ENCODE data around the gene MRFAP1L1. TPM values are rescaled to one million over a fixed set of nuclear protein-coding genes. Genes with fewer than 3 reads are reported as not detected.
A peak's percentile ranks its signal among the peaks of the same experiment; 100 is the strongest.

The MRFAP1L1 gene
- total RNA-seq, 2 experiments from 2014 or later, result 26.6 to 27.0 TPM

GRCh38 chr4:6693231-6694176 lies 16.2 kb downstream of the MRFAP1L1 start, which contains the start of gene S100P:
S100P (plus strand) TSS chr4:6693878; CDS start chr4:6693933, 55 bp downstream.
- CTCF ChIA-PET, result interaction anchor here (1.2 kb wide), 1 partner anchor 18 kb away, joined by 9 read pairs; no protein-coding TSS in a partner anchor
- ATAC-seq (ENCODE audit: poor library complexity) (no peak), DNase-seq (no peak)
- peaks cover 100% of the 10 kb centered on the region for H3K4me1 ChIP-seq (ENCODE audit: insufficient read depth, low read length)
- H3K4me3 ChIP-seq (ENCODE audit: low read length), result no peak within 1 kb of the TSS
- no peaks in the 10 kb centered on the region for H3K36me3 ChIP-seq (ENCODE audit: insufficient read depth, low read length)
- POLR2A ChIA-PET, result interaction anchor here (0.8 to 4.9 kb wide), 7 partner anchors 13 to 53 kb away, joined by 3 to 167 read pairs (median 35); partner anchors contain the start of genes BLOC1S4, MRFAP1 and MRFAP1L1
- no peaks in the 10 kb centered on the region for H3K27me3 Mint-ChIP-seq
- peak within 1 kb of the TSS; percentile 75 to 83 for H3K27ac ChIP-seq (ENCODE audit: low read depth in 1 of 2, low read length in 2 of 2)
- H3K36me3 Mint-ChIP-seq (ENCODE audit: low read depth), result peaks cover 4% of the 10 kb centered on the region
- peak within 1 kb of the TSS; percentile 89 for H3K27ac Mint-ChIP-seq
- no peaks in the 10 kb centered on the region for H3K9me3 ChIP-seq (ENCODE audit: control insufficient read depth in 1 of 2, insufficient read depth in 1 of 2, low read length in 2 of 2)
- H3K9me3 Mint-ChIP-seq, result no peaks in the 10 kb centered on the region
- no peaks in the 10 kb centered on the region for H3K27me3 ChIP-seq (ENCODE audit: control insufficient read depth in 1 of 2, insufficient read depth in 2 of 2, low read length in 2 of 2)
- TF ChIP-seq CTCF (IDR thresholded peaks at IDR 0.05), result no peak
- H3K4me3 Mint-ChIP-seq, result peak within 1 kb of the TSS; percentile 65
- peaks cover 86% of the 10 kb centered on the region for H3K4me1 Mint-ChIP-seq (ENCODE audit: low read depth)
- intact Hi-C loops (cut with DNase I, micrococcal nuclease), result no loop called here

GRCh38 chr4:6692806-6693205 lies 16.9 kb downstream of the MRFAP1L1 start:
- Histone ChIP-seq H3K4me1 (ENCODE audit: insufficient read depth, low read length) (peaks cover 100% of the 10 kb centered on the region), H3K36me3 (ENCODE audit: insufficient read depth, low read length) (no peaks in the 10 kb centered on the region), H3K4me3 (ENCODE audit: low read length) (no peak overlapping the region), H3K9me3 (ENCODE audit: control insufficient read depth in 1 of 2, insufficient read depth in 1 of 2, low read length in 2 of 2) (no peaks in the 10 kb centered on the region), H3K27ac (ENCODE audit: low read depth in 1 of 2, low read length in 2 of 2) (peak overlapping the region in 1 of 2 donors; percentile 83), H3K27me3 (ENCODE audit: control insufficient read depth in 1 of 2, insufficient read depth in 2 of 2, low read length in 2 of 2) (no peaks in the 10 kb centered on the region)
- CTCF ChIA-PET, result no interaction called here
- no peak for TF ChIP-seq CTCF (IDR thresholded peaks at IDR 0.05)
- Mint-ChIP-seq H3K4me1 (ENCODE audit: low read depth) (peaks cover 86% of the 10 kb centered on the region), H3K36me3 (ENCODE audit: low read depth) (no peaks in the 10 kb centered on the region), H3K27me3 (no peaks in the 10 kb centered on the region), H3K4me3 (peak overlapping the region; percentile 64), H3K27ac (peak overlapping the region; percentile 82), H3K9me3 (no peaks in the 10 kb centered on the region)
- no peak for DNase-seq
- POLR2A ChIA-PET, result interaction anchor here (0.8 to 4.9 kb wide), 3 partner anchors 17 to 25 kb away, joined by 3 to 163 read pairs (median 53); partner anchors contain the start of gene MRFAP1L1
- ATAC-seq (ENCODE audit: poor library complexity), result no peak
- intact Hi-C loops (cut with DNase I, micrococcal nuclease), result no loop called here

- Mint-ChIP-seq H3K4me1 (ENCODE audit: low read depth) (peaks cover 89% of the 10 kb centered on the region), H3K9me3 (no peaks in the 10 kb centered on the region), H3K36me3 (ENCODE audit: low read depth) (no peaks in the 10 kb centered on the region), H3K27me3 (no peaks in the 10 kb centered on the region), H3K27ac (peak overlapping the region; percentile 82), H3K4me3 (no peak overlapping the region)
- no peaks in the 10 kb centered on the region for H3K9me3 ChIP-seq (ENCODE audit: control insufficient read depth in 1 of 2, insufficient read depth in 1 of 2, low read length in 2 of 2)
- CTCF ChIA-PET, result no interaction called here
- ATAC-seq (ENCODE audit: poor library complexity) (no peak), DNase-seq (no peak)
- no peak for TF ChIP-seq CTCF (IDR thresholded peaks at IDR 0.05)
- no peaks in the 10 kb centered on the region for H3K36me3 ChIP-seq (ENCODE audit: insufficient read depth, low read length)
- no peaks in the 10 kb centered on the region for H3K27me3 ChIP-seq (ENCODE audit: control insufficient read depth in 1 of 2, insufficient read depth in 2 of 2, low read length in 2 of 2)
- POLR2A ChIA-PET, result interaction anchor here (0.8 to 4.9 kb wide), 2 partner anchors 17 to 26 kb away, joined by 3 to 163 read pairs; a partner anchor contains a TSS
- peaks cover 98% of the 10 kb centered on the region for H3K4me1 ChIP-seq (ENCODE audit: insufficient read depth, low read length)
- intact Hi-C loops (cut with DNase I, micrococcal nuclease), result no loop called here
- peak overlapping the region in 1 of 2 donors; percentile 83 for H3K27ac ChIP-seq (ENCODE audit: low read depth in 1 of 2, low read length in 2 of 2)
- no peak overlapping the region for H3K4me3 ChIP-seq (ENCODE audit: low read length)
Observed at GRCh38 chr4:6692379-6692778, 17.3 kb downstream of the MRFAP1L1 start.

Measured in CD4-positive, alpha-beta T cell (primary cell).